ENCODE measurements around the gene CDC42BPA. TPM values are rescaled to one million over a fixed set of nuclear protein-coding genes. Genes with fewer than 3 reads are reported as not detected.
A peak's percentile ranks its signal among the peaks of the same experiment; 100 is the strongest.

CDC42BPA gene
- total RNA-seq, 1 donor from 2014 or later: 61.6 TPM

- peaks cover 6% of the 10 kb centered on the region for H3K9me3 Mint-ChIP-seq (ENCODE audit: low read depth)
- no peaks in the 10 kb centered on the region for H3K36me3 Mint-ChIP-seq (ENCODE audit: low read depth)
- H3K4me1 Mint-ChIP-seq (ENCODE audit: low read depth): peaks cover 14% of the 10 kb centered on the region
- H3K4me3 Mint-ChIP-seq (ENCODE audit: unreplicated experiment): peak overlapping the region; percentile 78
- no peaks in the 10 kb centered on the region for H3K27me3 Mint-ChIP-seq (ENCODE audit: low read depth)
- TF ChIP-seq CTCF (IDR thresholded peaks at IDR 0.05): no peak
- DNase-seq (ENCODE audit: low spot score): no peak
- peak overlapping the region; percentile 92 for H3K27ac Mint-ChIP-seq (ENCODE audit: unreplicated experiment)
Measured at GRCh38 chr1:227318853-227319607, 738 bp upstream of the CDC42BPA start.

GRCh38 chr1:227317523-227318015, 723 bp downstream of the CDC42BPA start:
- Mint-ChIP-seq H3K4me3 (ENCODE audit: unreplicated experiment) (peak overlapping the region; percentile 85), H3K27ac (ENCODE audit: unreplicated experiment) (peak overlapping the region; percentile 93), H3K9me3 (ENCODE audit: low read depth) (no peaks in the 10 kb centered on the region), H3K4me1 (ENCODE audit: low read depth) (peaks cover 26% of the 10 kb centered on the region), H3K36me3 (ENCODE audit: low read depth) (no peaks in the 10 kb centered on the region), H3K27me3 (ENCODE audit: low read depth) (no peaks in the 10 kb centered on the region)
- no peak for DNase-seq (ENCODE audit: low spot score)
- TF ChIP-seq CTCF (IDR thresholded peaks at IDR 0.05): peak; percentile 62

GRCh38 chr1:227317011-227317451, 1.3 kb downstream of the CDC42BPA start:
- Mint-ChIP-seq H3K4me3 (ENCODE audit: unreplicated experiment) (peak overlapping the region; percentile 85), H3K27me3 (ENCODE audit: low read depth) (no peaks in the 10 kb centered on the region), H3K27ac (ENCODE audit: unreplicated experiment) (peak overlapping the region; percentile 91), H3K4me1 (ENCODE audit: low read depth) (peaks cover 30% of the 10 kb centered on the region), H3K36me3 (ENCODE audit: low read depth) (no peaks in the 10 kb centered on the region), H3K9me3 (ENCODE audit: low read depth) (no peaks in the 10 kb centered on the region)
- DNase-seq (ENCODE audit: low spot score): no peak
- TF ChIP-seq CTCF (IDR thresholded peaks at IDR 0.05): no peak

- Mint-ChIP-seq H3K9me3 (ENCODE audit: low read depth) (no peaks in the 10 kb centered on the region), H3K36me3 (ENCODE audit: low read depth) (no peaks in the 10 kb centered on the region), H3K27ac (ENCODE audit: unreplicated experiment) (peak overlapping the region; percentile 91), H3K4me3 (ENCODE audit: unreplicated experiment) (peak overlapping the region; percentile 85), H3K27me3 (ENCODE audit: low read depth) (no peaks in the 10 kb centered on the region), H3K4me1 (ENCODE audit: low read depth) (peaks cover 36% of the 10 kb centered on the region)
- TF ChIP-seq CTCF (IDR thresholded peaks at IDR 0.05): no peak
- DNase-seq (ENCODE audit: low spot score): no peak
Measured at GRCh38 chr1:227316456-227316855, 1.8 kb downstream of the CDC42BPA start.

- peaks cover 42% of the 10 kb centered on the region for H3K4me1 Mint-ChIP-seq (ENCODE audit: low read depth)
- no peaks in the 10 kb centered on the region for H3K27me3 Mint-ChIP-seq (ENCODE audit: low read depth)
- peak overlapping the region; percentile 85 for H3K4me3 Mint-ChIP-seq (ENCODE audit: unreplicated experiment)
- no peak for DNase-seq (ENCODE audit: low spot score)
- no peaks in the 10 kb centered on the region for H3K36me3 Mint-ChIP-seq (ENCODE audit: low read depth)
- H3K9me3 Mint-ChIP-seq (ENCODE audit: low read depth): no peaks in the 10 kb centered on the region
- no peak for TF ChIP-seq CTCF (IDR thresholded peaks at IDR 0.05)
- peak overlapping the region; percentile 91 for H3K27ac Mint-ChIP-seq (ENCODE audit: unreplicated experiment)
Measured at GRCh38 chr1:227315629-227316346, 2.5 kb downstream of the CDC42BPA start.

All from chondrocyte (in vitro differentiated cells).